Activated naive CD8-positive, alpha-beta T cell treated with anti-CD3 and anti-CD28 coated beads, Interleukin-2, amount 50 U/mL, for 16 hours (primary cell): ENCODE results near the gene NCBP2L.

ENCODE experiments used
- DNase-seq: peaks from one replicate; pipeline ENCODE4 v3.0.0-alpha.2; 2020; ENCODE audit warnings: low read depth, low spot score

NCBP2L gene

DNA sequence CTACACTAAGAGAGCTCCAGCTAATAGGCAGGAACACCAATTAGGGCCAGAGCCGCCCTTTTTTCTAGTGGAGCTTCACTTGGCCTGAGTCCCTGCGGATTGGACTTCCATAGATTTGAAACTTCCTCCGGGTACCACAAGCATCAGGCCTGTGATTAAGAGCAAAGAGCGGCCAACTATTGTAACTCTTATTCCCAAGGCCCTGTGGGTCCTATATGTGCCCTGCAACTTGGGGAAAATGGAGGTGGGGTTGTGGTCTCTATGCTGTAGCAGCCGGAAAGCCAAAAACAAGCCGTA lies at the start of gene NCBP2L:
TSS of gene NCBP2L (plus strand) at position 198 of the 297 bp plus-strand sequence. CDS start 16,488 bp downstream, outside the sequence.
- DNase-seq = no peak

DNA sequence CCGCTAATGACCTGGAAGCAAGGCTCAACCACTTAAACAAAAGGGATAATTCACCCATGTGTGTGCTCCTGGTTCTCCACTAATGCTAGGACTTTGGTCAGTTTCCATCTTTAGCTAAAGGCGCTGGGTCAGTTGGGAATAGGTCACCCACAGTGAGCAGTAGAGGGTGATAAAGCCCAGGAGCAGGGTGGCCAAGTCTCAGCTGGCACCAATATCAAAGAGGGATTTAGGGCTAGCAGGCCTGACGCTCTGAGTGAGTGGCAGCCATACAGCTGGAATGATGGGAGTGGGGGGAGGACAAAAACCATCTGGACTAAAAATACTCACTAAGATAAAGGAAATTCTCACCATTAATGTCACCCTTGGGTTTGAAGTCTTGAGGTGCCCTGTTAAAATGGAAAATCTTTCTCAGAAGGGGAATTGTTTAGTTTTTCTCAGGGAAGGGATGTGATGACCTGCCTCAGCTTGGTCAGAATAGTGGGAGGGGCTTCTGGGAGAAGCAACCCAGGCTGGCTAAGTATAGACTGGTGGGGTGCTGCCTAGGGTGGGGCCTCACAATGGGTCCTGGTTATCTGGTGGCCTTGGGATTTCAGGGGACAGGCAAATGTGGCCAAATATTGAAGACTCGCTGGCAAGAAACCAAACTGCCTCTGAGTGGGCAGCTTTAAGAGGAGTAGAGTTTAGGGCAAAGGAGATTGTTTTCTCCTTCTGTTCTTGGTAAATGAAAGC lies 49.0 kb upstream of the NCBP2L start:
- DNase-seq = no peak

DNA sequence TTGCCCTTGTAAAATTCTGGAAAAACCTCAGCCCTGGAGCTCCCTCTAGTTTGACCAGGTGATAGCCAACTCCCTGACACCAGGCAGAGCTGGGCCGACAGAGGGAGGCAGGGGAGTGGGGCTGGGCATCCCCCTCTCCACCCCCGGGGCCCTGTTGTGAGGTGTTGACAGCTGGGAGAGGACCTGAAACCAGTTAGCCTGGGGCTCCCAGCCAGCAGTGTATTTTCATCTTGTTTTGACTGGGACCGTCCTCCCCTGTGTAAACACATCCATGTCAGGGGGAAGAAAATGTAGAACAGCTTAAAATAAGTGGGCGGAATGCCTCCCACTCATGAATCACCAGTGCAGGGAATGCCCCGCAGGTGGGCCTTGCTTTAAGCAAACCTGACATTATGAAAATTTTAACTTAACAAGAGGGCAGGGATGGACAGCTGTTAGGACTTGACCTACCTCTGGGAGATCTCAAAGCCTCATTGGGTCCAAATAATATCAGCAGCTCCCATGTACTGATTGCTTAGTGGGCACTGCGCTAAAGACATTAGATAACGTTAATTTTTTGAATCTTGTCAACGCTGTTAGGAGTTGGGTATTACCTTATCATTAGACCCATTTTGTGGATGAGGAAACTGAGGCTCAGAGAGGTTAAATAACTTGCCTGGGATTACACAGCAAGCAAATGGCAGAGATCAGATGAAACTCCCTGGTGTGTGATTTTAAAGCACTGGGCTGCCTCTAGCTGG lies 47.8 kb upstream of the NCBP2L start:
- DNase-seq = no peak

DNA sequence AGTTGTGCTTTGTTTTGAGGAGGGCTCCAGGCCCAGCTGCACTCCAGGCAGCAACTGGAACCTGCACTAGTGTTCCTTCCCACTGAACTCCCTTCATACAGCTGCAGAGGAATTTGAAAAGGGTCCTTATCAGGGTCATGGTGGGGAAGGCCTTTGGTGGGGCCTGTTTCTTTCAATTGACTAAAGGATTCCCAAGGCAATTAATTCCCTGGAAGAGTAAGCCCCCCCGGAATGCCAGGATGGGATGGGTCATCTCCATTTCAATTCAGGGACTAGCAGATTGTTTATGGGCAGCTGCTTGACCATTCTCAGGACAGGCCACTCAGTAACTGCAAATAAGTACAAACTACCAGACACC lies 47.3 kb upstream of the NCBP2L start:
- no peak for DNase-seq

- DNase-seq = no peak
Observed at GRCh38 chrX:107730991-107731766, 46.4 kb upstream of the NCBP2L start.

DNA sequence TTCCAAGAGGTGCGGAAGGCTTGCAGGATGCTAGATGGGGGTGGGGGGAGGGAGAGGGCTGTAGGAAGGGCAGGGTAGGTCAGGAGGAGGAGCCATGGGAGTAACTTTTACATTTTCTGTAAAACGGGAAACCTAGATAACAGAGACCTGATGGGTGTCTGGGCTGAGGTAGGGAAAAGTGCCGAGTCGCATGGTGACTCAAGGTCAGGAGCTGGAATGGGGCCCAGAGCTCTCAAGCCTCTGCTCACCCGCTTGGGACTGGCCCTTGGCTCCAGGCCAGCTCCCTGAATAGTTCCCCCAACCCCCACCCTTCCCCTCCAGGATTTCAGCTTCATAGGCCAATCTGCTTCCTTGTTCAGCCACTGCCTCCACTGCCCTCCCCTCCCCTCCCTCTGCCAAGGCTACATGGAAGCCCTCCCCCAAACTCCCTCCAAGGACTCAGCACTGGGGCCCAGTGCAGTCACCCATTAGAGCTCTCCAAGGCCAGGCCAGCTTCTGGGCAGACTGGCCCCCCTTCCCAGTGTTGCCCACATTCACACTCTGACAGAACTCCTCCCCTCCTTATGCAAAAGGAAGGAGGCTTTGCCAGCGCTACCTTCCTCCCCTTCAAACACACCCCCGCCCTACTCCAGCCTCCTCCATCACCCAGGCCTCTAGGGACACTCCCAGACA lies 45.6 kb upstream of the NCBP2L start:
- DNase-seq = no peak

GRCh38 chrX:107733686-107734085 lies 43.8 kb upstream of the NCBP2L start:
- no peak for DNase-seq

GRCh38 chrX:107734646-107735045 lies 42.9 kb upstream of the NCBP2L start:
- DNase-seq = no peak

DNA sequence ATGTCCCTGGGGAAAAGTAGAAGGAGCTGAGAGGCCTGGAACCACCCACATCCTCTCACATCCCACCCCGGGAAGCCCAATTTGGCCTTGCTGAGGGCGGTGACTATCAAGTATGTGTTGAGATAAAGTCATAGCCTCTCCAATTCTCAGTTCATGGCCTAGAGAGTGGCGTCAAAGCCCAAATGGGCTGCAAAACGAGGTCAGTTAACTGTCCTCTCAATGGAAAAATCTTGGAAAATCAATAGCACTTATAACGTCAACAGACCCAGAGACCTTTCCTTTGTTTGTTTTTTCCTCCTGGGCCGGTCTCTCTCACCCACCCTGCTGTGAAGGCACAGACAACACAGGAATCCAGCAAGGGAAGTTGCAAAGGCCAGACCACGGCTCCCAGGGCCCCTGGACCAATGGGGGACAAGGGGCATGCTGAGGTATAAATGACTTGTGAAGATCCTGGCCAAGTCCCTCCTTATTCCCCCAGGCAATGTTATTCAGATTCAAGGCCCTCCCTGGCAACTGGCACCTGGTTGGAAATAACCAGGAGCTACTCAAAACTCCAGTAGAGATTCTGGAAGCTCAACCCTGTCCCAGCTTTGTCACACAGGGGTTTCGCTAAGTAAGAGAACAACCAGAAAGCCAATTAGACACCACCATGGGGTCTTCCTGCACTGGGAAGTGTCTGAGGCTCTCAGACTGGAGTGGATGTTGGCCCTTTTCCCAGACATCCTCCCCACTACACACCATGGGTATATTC lies 40.6 kb upstream of the NCBP2L start:
- no peak for DNase-seq

DNA sequence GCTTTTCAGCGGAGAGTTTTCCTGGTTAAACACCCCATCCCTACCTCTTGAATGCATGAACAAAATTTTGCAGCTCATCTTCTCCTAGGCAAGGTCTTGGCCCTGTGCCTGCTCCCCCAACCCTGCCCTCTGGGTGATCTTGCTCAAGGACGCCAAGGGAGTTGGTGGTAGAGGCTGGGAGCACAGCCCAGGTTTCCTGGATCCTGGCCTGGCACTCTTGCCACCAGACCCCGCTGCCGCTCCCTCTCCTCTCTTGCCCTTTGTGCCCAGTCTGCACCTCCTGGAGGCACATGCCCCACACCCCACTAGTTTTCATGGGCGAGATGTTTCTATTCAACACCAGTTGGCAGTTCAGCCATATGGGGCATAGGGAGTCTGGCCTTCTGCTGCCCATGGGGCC lies 39.3 kb upstream of the NCBP2L start:
- DNase-seq = no peak

DNA sequence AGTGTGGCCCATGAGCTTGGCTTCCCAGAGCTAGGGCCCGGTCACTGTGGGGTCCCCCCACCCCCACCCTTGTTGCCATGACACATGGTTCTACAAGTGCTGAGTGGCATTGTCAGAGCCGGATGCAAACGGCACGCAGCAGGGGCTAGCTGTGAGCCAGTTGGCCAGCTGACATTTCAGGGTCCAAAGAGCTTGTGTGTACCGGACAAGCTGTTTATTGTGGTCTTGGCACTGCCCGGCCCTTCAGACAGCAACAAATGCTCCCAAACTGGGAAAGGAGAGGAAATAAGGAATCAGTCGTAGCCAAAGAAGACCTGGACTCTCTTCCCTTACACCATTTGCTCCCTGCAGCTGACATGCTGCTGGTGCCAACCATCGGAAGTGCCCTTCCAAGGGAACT lies 38.8 kb upstream of the NCBP2L start:
- no peak for DNase-seq

DNA sequence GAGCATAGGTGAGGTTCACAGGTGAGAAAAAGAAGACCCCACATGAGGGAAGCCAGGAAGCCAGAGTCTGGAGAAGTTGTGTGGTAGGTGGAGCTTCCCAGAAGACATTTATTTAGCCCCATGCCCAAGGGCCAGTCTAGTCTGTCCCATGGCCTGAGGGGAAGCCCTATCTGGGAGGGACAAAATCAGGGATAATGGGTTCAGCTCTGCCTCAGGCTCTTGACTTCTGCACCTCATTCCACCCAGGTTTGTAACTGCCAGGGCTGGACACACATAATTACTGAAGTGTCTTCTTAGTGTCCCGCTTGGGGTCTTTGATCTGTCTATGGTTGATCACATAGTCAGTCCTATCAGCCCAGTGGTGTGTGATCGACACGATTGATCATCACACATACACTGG lies 38.0 kb upstream of the NCBP2L start:
- DNase-seq = no peak

GRCh38 chrX:107741404-107741790 lies 36.1 kb upstream of the NCBP2L start:
- DNase-seq = no peak

- DNase-seq = no peak
Observed at GRCh38 chrX:107742700-107743191, 34.8 kb upstream of the NCBP2L start.

- DNase-seq = no peak
Observed at GRCh38 chrX:107743995-107744394, 33.5 kb upstream of the NCBP2L start.

DNA sequence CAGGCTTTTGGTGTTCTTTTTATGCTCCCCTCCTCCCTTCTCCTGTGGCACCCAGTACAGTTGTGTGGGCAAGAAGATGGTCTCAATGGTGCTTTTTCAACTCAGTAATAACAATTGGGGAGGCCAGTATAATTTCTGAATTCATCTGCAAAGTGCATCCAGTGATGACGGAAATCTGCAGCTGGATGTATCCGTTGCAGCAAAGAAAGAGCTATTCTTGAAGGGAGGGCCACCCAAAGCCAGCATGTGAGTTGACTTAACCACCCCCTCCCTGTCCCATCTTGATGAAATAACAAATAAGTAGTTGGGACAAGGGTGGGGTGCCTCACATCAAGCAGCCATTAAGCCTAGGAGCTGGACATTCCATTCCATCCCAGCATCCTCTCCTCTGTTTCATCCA lies 32.7 kb upstream of the NCBP2L start:
- no peak for DNase-seq

DNA sequence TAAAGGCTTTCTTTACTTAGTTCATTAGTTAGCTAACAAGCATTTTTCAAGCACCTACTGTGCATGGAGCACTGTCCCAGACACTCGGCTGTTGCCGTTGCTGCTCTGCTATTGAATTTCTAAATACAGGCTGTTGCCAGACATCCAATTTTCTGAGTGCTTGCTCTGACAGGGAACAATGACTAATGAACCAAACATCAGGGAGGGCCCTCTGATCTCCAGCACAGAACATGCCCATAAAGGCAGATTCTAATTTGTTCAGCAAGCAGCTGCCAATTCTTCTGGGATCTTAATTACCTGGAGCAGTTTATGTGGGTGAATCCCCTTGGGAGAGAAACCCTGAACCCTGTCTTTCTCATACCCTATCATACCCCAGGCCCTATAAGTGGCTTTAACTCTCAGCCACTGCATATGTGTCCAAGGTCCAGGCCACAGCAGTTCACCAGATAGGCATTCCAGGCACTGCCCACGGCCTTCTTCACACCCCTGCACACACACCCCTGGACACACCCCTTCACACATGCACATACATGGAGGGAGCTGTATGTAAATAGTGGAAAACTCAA lies 29.9 kb upstream of the NCBP2L start:
- DNase-seq = no peak

GRCh38 chrX:107748506-107748905 lies 29.0 kb upstream of the NCBP2L start:
- no peak for DNase-seq

GRCh38 chrX:107750263-107750662 lies 27.3 kb upstream of the NCBP2L start:
- no peak for DNase-seq

GRCh38 chrX:107750861-107751445 lies 26.6 kb upstream of the NCBP2L start:
- no peak for DNase-seq

DNA sequence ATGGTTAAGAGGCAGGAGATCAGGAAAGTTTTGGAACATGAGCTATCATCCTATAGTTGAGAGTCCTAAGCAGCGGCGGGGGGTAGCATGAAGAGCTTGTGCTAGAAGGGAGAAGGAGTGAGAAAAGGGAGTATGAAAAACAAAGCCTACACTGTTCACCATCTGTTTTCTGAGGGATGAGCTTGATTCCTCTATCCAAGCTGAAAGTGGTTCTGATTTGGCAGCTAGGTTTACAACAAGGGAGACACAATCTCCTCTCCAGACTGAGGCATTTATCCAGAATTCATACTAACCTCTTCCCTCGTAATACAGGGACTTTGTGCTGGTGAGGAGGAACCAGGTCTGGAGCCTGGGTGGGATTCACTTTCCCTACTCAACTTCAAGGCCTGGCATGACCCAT lies 25.5 kb upstream of the NCBP2L start:
- no peak for DNase-seq
